Spleen (tissue), 11 donors: ENCODE results near the gene PIGR. TPM values are rescaled to one million over a fixed set of nuclear protein-coding genes. Genes with fewer than 3 reads are reported as not detected.

Source experiments
- DNase-seq: peaks from one replicate; pipeline ENCODE4 v3.0.0-alpha.2; 2020
- H3K27ac ChIP-seq, 8 donors: fragments of 200-600 bp; sonication (generic) in 7 of 8; 1 replicate in 4 of 8; 2 replicates in 4 of 8; pipeline versions ENCODE4 v1.5.0 to v1.8.0; 2016 to 2021; ENCODE audit warnings: inconsistent platforms in 4 of 8, mild to moderate bottlenecking in 4 of 8, moderate library complexity in 1 of 8
- H3K27me3 ChIP-seq, 7 donors: fragments of 200-600 bp; sonication (generic) in 6 of 7; replicated peaks in 1 of 7; 1 replicate in 4 of 7; 2 replicates in 3 of 7; pipeline versions ENCODE4 v1.5.0 to v1.8.0; 2016 to 2021; ENCODE audit warnings: inconsistent platforms in 3 of 7, mild to moderate bottlenecking in 1 of 7
- H3K36me3 ChIP-seq, 6 donors: fragments of 200-600 bp; sonication (generic) in 5 of 6; 1 replicate in 4 of 6; 2 replicates in 2 of 6; pipeline versions ENCODE4 v1.5.0 to v1.8.0; 2016 to 2021; ENCODE audit warnings: inconsistent platforms in 2 of 6
- H3K4me1 ChIP-seq, 6 donors: fragments of 200-600 bp; sonication (generic) in 5 of 6; 1 replicate in 3 of 6; 2 replicates in 3 of 6; pipeline versions ENCODE4 v1.5.0 to v1.8.0; 2016 to 2021; ENCODE audit warnings: inconsistent platforms in 3 of 6
- H3K4me3 ChIP-seq, 8 donors: fragments of 200-600 bp; sonication (generic) in 7 of 8; 1 replicate in 4 of 8; 2 replicates in 4 of 8; pipeline versions ENCODE4 v1.5.0 to v1.8.0; 2016 to 2021; ENCODE audit warnings: inconsistent platforms in 4 of 8, mild to moderate bottlenecking in 4 of 8, moderate library complexity in 2 of 8
- H3K9me3 ChIP-seq, 8 donors: fragments of 200-600 bp; sonication (generic) in 7 of 8; 1 replicate in 4 of 8; 2 replicates in 4 of 8; pipeline versions ENCODE4 v1.5.0 to v1.8.0; 2016 to 2021; ENCODE audit warnings: inconsistent platforms in 4 of 8
- POLR2A ChIP-seq, 3 donors: fragments of 450-650 bp; IDR thresholded peaks; one replicate each; pipeline ENCODE4 v1.5.1; 2017; ENCODE audit warnings: antibody characterized with exemption in 3 of 3, mild to moderate bottlenecking in 1 of 3
- POLR2AphosphoS5 ChIP-seq, 3 donors: sonication (generic); formaldehyde crosslinking; IDR thresholded peaks; one replicate each; pipeline ENCODE4 v1.5.1; 2017; ENCODE audit warnings: antibody characterized with exemption in 3 of 3
- WGBS, 5 donors: extraction: QIAGEN DNeasy Blood & Tissue Kit in 3 of 5; methylation state at CpG; one replicate each; pipeline versions ENCODE4 v1.1.5 to v1.1.7; 2013 to 2018; 5-methylcytosine and 5-hydroxymethylcytosine counted together
- intact Hi-C: fragments of 100-400 bp; cut with DNase I; formaldehyde crosslinking; loops from one replicate; pipeline ENCODE4 v1.15.0; 2023; ENCODE audit warnings: low total_unique reads
- polyA plus RNA-seq, 3 donors: library from polyadenylated mRNA; stranded (reverse); fragments of 200-250 nt; gene quantifications; one replicate each; pipeline ENCODE4 v1.2.1, GENCODE V29; 2013
- total RNA-seq, 7 donors: library from RNA; depleted of rRNA in 3 of 7; stranded (reverse); fragments of >200 nt in 3 of 7; fragmentation: NEBNext Ultra II Directional in 4 of 7; extraction: Animal tissue kit (Norgen Biotek cat#: 25700) in 4 of 7; gene quantifications; one replicate each; pipeline versions ENCODE4 v1.1.0 to v1.2.1, GENCODE V29; 2016 to 2021
- TF ChIP-seq, protein P1 (sequence below), 11 experiments: fragments of 200-600 bp in 7 of 11; fragments of 450-650 bp in 4 of 11; sonication (generic) in 4 of 11; IDR thresholded peaks in 8 of 11; conservative IDR thresholded peaks in 3 of 11; 1 replicate in 7 of 11; 2 replicates in 4 of 11; pipeline versions ENCODE4 v1.4.0 to v1.8.0; 2016 to 2021; ENCODE audit warnings: antibody characterized with exemption in 11 of 11, inconsistent platforms in 4 of 11, mild to moderate bottlenecking in 1 of 11
- donor health status: healthy with polysubstance abuse.
- donor health status: DM: no; HTN: no; CAD: no; lungs with moderate emphysema.
- donor health status: DM: no; HTN: no; CAD: no.
- donor health status: Bipolar disorder and iron deficiency.
- donor health status: healthy.
- donor health status: DM: no; HTN: no; CAD: no.
- donor health status: DM: yes; HTN: yes; CAD: no.

Gene PIGR
- total and polyA plus RNA-seq, 10 donors, result 0.13 to 1.7 (median 0.89) TPM

DNA sequence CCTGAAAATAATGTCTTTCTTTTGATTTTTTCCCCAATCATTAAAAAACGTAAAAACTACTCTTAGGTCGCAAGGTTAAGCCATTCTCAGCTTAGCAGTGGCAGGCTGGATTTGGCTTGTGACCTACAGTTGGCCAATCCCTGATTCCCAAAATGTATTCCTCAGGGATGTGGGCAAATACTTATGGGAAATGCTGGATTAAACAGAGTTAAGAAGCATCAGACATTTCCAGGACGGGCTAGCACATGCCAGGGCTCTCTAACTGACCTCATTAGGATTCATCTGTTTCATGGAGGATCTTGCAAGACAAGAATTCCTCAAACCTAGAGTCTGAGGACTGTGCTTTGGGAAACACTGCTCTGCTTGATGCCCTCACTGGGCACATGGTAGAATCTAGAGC is 50.0 kb downstream of the PIGR start:
- Histone ChIP-seq H3K27me3 (no peaks in the 10 kb centered on the region), H3K4me1 (peaks cover 0 to 33% (median 9%) of the 10 kb centered on the region in 6 donors), H3K9me3 (no peaks in the 10 kb centered on the region), H3K4me3 (no peak overlapping the region), H3K27ac (peak overlapping the region in 7 of 8 donors; percentile 3 to 75 (median 48)), H3K36me3 (peaks cover 0 to under 1% (median 0%) of the 10 kb centered on the region in 6 donors)
- DNase-seq, result no peak
- WGBS, 5 donors, result 72 to 87% (median 87%) methylated on average over 3 of the region's 3 CpGs
- TF ChIP-seq, protein P1, sequence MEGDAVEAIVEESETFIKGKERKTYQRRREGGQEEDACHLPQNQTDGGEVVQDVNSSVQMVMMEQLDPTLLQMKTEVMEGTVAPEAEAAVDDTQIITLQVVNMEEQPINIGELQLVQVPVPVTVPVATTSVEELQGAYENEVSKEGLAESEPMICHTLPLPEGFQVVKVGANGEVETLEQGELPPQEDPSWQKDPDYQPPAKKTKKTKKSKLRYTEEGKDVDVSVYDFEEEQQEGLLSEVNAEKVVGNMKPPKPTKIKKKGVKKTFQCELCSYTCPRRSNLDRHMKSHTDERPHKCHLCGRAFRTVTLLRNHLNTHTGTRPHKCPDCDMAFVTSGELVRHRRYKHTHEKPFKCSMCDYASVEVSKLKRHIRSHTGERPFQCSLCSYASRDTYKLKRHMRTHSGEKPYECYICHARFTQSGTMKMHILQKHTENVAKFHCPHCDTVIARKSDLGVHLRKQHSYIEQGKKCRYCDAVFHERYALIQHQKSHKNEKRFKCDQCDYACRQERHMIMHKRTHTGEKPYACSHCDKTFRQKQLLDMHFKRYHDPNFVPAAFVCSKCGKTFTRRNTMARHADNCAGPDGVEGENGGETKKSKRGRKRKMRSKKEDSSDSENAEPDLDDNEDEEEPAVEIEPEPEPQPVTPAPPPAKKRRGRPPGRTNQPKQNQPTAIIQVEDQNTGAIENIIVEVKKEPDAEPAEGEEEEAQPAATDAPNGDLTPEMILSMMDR (IDR thresholded peaks at IDR 0.05 in 8 of 11, conservative IDR thresholded peaks at IDR 0.05 in 3 of 11), result no peak
- TF ChIP-seq POLR2AphosphoS5 (IDR thresholded peaks at IDR 0.05), result no peak
- no peak for TF ChIP-seq POLR2A (IDR thresholded peaks at IDR 0.05)
- intact Hi-C loops, result no loop called here

DNA sequence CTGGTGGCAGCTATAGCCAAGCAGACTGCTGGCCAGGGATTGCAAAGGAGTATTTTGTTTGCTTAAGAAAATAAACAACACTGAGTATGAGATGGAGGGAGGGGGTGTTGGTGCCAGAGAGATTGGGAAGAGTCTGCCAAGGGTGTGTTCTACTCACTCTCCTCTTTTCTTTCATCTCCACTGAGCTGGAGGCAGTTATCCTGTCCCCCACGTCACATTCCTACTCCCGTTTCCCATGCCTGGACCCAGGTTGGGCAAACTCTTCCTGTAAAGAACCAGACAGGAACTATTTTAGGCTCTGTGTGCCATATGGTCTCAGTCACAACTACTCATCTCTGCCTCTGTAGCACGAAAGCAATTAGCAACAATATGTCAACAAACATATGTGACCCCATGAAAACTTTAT is 50.4 kb downstream of the PIGR start:
- DNase-seq, result no peak
- H3K36me3 ChIP-seq, result no peaks in the 10 kb centered on the region
- intact Hi-C loops, result no loop called here
- TF ChIP-seq, protein P1 (IDR thresholded peaks at IDR 0.05 in 8 of 11, conservative IDR thresholded peaks at IDR 0.05 in 3 of 11), result no peak
- TF ChIP-seq POLR2AphosphoS5 (IDR thresholded peaks at IDR 0.05), result peak in 1 of 3 donors; percentile 54
- no peak for TF ChIP-seq POLR2A (IDR thresholded peaks at IDR 0.05)
- H3K4me3 ChIP-seq, result no peak overlapping the region
- H3K27me3 ChIP-seq, result no peaks in the 10 kb centered on the region
- 34 to 51% (median 43%) methylated on average over 3 of the region's 3 CpGs for WGBS, 5 donors
- peak overlapping the region in 7 of 8 donors; percentile 3 to 75 (median 48) for H3K27ac ChIP-seq
- H3K9me3 ChIP-seq, result no peaks in the 10 kb centered on the region
- H3K4me1 ChIP-seq, result peaks cover 0 to 38% (median 11%) of the 10 kb centered on the region in 6 donors

DNA sequence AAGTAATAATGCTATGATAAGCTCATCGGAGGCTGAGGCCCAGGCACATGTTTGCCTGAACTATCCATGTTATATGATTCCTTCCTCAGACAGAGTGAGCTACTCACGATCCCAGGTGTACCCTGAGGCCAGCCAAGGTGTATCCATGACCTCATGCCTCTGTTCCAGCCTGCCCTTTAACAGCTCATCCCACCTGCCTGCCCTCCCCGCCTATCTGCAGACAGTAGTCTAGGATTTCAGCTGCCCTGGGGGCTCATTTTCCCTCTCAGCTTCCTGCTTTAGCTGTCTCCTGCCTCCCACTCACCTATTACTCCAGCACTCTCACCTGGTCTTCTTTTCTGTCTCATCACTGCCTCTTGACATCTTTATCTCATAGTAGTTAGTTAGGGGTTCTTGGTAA is 50.9 kb downstream of the PIGR start:
- no peak for DNase-seq
- H3K36me3 ChIP-seq, result no peaks in the 10 kb centered on the region
- peak overlapping the region in 7 of 8 donors; percentile 3 to 75 (median 48) for H3K27ac ChIP-seq
- peaks cover 0 to 43% (median 13%) of the 10 kb centered on the region in 6 donors for H3K4me1 ChIP-seq
- H3K9me3 ChIP-seq, result no peaks in the 10 kb centered on the region
- TF ChIP-seq POLR2AphosphoS5 (IDR thresholded peaks at IDR 0.05), result no peak
- TF ChIP-seq, protein P1 (IDR thresholded peaks at IDR 0.05 in 8 of 11, conservative IDR thresholded peaks at IDR 0.05 in 3 of 11), result no peak
- TF ChIP-seq POLR2A (IDR thresholded peaks at IDR 0.05), result no peak
- WGBS, 5 donors, result 85 to 94% (median 89%) methylated on average over 3 of the region's 3 CpGs
- intact Hi-C loops, result no loop called here
- H3K4me3 ChIP-seq, result no peak overlapping the region
- no peaks in the 10 kb centered on the region for H3K27me3 ChIP-seq

DNA sequence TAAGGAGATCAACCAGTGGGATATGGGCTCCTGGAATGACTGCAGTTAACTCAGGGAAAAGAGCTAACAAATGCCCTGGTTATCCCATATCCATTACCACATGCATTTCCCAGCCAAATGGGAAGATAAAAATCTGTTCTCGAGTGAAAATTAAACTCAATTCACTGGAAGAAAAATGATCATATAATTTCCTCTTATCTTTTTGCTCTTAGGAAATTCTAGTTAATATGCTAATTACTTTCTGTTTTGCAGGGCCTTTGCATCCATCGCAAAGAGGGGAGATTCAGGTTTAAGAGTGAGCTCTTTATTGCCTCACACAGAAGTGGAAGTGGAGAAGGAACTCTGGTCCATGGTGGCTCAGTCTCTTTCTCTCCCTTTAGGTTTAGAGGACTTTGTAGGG is 52.9 kb downstream of the PIGR start:
- no peak for DNase-seq
- no peaks in the 10 kb centered on the region for H3K27me3 ChIP-seq
- no peaks in the 10 kb centered on the region for H3K36me3 ChIP-seq
- intact Hi-C loops, result no loop called here
- no peak for TF ChIP-seq POLR2A (IDR thresholded peaks at IDR 0.05)
- TF ChIP-seq, protein P1 (IDR thresholded peaks at IDR 0.05 in 8 of 11, conservative IDR thresholded peaks at IDR 0.05 in 3 of 11), result no peak
- TF ChIP-seq POLR2AphosphoS5 (IDR thresholded peaks at IDR 0.05), result no peak
- 55 to 82% (median 72%) methylated on average over 2 of the region's 2 CpGs for WGBS, 5 donors
- H3K27ac ChIP-seq, result peak overlapping the region in 4 of 8 donors; percentile 5 to 73 (median 58)
- no peaks in the 10 kb centered on the region for H3K9me3 ChIP-seq
- peaks cover 0 to 25% (median 8%) of the 10 kb centered on the region in 6 donors for H3K4me1 ChIP-seq
- H3K4me3 ChIP-seq, result no peak overlapping the region
